DOHH2 (cell line): Measurements from ENCODE around the gene NLRP1.

ENCODE experiments used
- EZH2phosphoT487 ChIP-seq: fragments of 200-600 bp; sonication (generic); IDR thresholded peaks from 2 replicates; pipeline ENCODE4 v1.6.1; 2017; ENCODE audit warnings: borderline replicate concordance, mild to moderate bottlenecking, antibody characterized with exemption, low read length, moderate library complexity, mixed read lengths
- TF ChIP-seq, protein P1 (sequence below): fragments of 200-600 bp; sonication (generic); IDR thresholded peaks from one replicate; pipeline ENCODE4 v1.5.1; 2014; ENCODE audit warnings: antibody characterized with exemption, mild to moderate bottlenecking, low read depth, low read length; ENCODE audit not compliant: poor library complexity, severe bottlenecking

DNA sequence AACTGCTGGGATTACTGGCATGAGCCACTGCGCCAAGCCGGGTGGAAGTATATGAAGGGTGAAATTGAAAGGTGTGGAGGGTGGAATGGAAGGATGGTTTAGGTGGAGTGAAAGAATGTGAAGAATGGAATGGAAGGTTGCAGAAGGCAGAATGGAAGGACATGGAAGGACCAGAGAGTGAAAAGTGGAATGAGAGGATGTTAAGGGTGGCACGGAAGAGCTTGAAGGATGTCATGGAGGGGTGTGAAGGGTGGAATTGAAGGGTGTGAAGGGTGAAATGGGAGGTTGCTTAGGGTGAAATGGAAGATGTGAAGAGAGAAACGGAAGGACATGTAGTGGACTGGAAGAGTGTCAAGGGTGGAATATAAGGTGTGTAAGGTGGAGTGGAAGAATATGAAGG, 81.8 kb downstream of the NLRP1 start:
- TF ChIP-seq, protein P1, sequence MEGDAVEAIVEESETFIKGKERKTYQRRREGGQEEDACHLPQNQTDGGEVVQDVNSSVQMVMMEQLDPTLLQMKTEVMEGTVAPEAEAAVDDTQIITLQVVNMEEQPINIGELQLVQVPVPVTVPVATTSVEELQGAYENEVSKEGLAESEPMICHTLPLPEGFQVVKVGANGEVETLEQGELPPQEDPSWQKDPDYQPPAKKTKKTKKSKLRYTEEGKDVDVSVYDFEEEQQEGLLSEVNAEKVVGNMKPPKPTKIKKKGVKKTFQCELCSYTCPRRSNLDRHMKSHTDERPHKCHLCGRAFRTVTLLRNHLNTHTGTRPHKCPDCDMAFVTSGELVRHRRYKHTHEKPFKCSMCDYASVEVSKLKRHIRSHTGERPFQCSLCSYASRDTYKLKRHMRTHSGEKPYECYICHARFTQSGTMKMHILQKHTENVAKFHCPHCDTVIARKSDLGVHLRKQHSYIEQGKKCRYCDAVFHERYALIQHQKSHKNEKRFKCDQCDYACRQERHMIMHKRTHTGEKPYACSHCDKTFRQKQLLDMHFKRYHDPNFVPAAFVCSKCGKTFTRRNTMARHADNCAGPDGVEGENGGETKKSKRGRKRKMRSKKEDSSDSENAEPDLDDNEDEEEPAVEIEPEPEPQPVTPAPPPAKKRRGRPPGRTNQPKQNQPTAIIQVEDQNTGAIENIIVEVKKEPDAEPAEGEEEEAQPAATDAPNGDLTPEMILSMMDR = no peak
- TF ChIP-seq EZH2phosphoT487 = no peak
